ENCODE data around the gene ST8SIA1.

ST8SIA1 gene

DNA sequence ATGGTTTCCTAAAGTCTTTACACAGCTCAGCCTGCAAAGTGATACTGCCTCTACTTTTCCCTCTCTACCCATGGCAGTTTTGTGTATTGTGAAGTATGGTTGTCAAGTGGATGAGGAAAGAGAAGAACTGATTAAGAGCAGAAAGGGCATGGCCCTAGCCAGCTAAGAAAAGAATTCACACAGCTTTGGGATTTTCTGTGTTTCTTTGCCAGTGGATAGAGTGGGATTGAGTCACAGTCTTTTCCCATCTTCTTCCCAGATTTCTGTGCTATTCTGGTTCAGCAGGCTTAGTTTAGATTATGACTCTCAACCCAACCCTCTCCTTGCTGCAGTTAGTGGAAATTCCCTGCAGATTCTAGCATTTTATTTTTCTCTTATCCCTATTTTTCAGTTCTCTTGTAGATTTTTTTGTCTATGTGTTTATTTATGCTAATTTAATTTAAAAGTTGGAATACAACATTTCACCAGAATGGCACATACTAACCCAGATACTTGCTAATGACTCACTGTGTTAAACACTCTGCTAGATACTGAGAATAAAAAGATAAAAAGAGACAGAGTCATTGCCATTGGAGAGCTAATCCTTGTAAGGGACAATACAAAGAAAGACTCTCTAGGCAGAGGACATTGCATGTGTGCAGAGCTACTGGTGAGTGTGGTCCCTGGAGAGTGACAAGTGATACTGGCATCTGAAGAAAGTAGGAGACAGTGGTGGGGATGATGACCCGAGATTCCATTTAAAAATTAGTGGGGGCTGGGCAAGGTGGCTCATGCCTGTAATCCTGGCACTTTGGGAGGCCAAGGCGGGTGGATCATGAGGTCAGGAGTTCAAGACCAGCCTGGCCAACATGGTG lies 106.3 kb downstream of the ST8SIA1 start:
- Mint-ChIP-seq H3K9me3 (no peaks in the 10 kb centered on the region), H3K4me3 (no peak overlapping the region), H3K36me3 (no peaks in the 10 kb centered on the region), H3K27ac (no peak overlapping the region), H3K27me3 (no peaks in the 10 kb centered on the region), H3K4me1 (no peaks in the 10 kb centered on the region)
- DNase-seq, result no peak
- CTCF ChIA-PET, result no interaction called here

DNA sequence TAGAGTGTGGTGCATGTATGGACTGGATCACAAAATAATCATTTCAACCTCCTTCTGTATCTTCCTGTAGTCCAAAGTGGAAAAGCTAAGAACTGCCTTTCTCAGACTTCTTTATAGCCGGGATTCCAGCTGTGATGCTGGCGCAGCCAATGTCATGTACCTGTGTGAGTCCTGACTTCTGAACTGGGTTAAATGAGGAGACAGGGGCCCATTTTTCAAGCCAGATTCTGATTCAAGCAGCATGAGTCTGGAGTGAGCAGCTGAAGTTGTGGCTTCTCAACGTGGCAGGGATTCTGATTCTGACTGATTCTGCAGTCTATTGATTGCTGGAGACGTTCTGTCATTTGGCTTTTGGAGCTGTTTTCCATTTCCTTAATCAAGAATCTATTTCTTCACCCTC lies 111.2 kb downstream of the ST8SIA1 start:
- no peaks in the 10 kb centered on the region for H3K27me3 Mint-ChIP-seq
- H3K36me3 Mint-ChIP-seq, result no peaks in the 10 kb centered on the region
- H3K4me3 Mint-ChIP-seq, result no peak overlapping the region
- no peak overlapping the region for H3K27ac Mint-ChIP-seq
- CTCF ChIA-PET, result no interaction called here
- no peak for DNase-seq
- no peaks in the 10 kb centered on the region for H3K9me3 Mint-ChIP-seq
- H3K4me1 Mint-ChIP-seq, result no peaks in the 10 kb centered on the region

DNA sequence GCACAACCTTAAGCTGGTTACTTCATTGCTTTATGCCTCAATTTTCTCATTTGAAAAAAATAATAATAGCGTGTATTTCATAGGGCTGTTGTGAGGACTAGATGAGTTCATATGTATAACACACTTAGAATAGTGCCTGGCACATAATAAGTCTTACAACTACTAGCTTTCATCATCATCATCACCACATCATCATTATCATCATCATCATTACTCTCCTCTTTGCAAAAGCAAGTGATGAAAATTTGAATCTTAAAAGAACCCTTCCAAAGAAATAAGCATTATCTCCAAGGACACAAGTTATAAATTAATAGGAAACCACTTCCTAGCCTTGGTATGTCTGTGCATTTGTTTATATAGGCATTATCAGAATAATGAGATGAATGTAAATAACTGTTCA lies 117.0 kb downstream of the ST8SIA1 start:
- Mint-ChIP-seq H3K4me1 (no peaks in the 10 kb centered on the region), H3K9me3 (no peaks in the 10 kb centered on the region), H3K27ac (no peak overlapping the region), H3K27me3 (no peaks in the 10 kb centered on the region), H3K4me3 (no peak overlapping the region), H3K36me3 (no peaks in the 10 kb centered on the region)
- CTCF ChIA-PET, result no interaction called here
- no peak for DNase-seq

DNA sequence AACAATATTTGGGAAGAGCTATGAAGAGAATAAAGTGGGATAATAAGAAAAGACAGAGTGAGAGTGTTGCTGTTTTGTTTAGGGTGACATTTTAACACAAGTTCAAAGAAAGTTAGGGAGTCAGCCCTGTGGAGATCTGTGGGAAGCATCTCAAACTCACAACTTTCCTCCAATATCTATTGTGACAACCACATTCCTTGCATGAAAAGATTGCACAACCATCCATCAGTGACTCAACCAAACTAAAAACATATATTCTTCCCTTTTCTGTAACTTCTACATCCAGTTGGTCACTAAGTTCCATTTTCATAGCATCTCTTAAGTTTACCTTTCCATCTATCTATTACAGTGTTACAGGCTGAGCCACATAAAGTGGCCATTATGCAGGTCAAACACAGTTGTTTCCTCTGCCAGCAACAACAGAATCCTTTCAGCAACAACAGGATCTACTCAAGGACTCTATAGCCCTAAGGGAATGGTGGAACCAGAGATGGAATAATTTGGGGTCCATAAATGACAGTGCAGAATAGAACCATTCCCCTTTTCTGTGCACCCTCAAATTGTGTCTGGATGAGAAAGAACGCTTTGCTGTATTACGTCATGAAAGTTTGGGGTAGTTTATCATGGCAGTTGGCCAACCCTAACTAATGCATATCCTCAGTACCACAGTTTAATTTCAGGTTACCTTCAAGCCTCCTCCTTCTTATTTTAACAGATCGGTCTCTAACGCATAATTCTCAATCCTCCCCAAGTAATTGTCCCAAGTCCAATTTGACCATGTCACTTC lies 118.8 kb downstream of the ST8SIA1 start:
- H3K36me3 Mint-ChIP-seq, result no peaks in the 10 kb centered on the region
- H3K9me3 Mint-ChIP-seq, result no peaks in the 10 kb centered on the region
- no peak overlapping the region for H3K4me3 Mint-ChIP-seq
- H3K27me3 Mint-ChIP-seq, result no peaks in the 10 kb centered on the region
- CTCF ChIA-PET, result no interaction called here
- H3K27ac Mint-ChIP-seq, result no peak overlapping the region
- H3K4me1 Mint-ChIP-seq, result no peaks in the 10 kb centered on the region
- DNase-seq, result no peak

DNA sequence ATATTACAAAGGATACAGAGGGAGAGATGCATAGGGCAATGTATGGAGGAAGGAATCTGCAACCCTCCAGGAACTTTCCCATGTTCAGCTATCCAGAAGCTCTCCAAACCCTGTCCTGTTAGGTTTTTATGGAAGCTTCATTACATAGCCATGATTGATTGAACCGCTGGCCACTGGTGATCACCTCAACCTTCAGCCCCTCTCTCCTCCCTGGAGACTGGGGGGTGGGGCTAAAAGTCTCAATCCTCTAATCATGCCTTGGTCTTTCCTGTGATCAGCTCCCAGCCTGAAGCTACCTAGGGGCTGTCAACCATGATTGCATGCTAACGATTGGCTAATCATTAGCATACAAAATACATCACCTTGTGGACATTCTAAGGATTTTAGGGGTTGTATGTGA lies 123.4 kb downstream of the ST8SIA1 start:
- DNase-seq, result no peak
- H3K4me1 Mint-ChIP-seq, result no peaks in the 10 kb centered on the region
- no peaks in the 10 kb centered on the region for H3K9me3 Mint-ChIP-seq
- no peak overlapping the region for H3K27ac Mint-ChIP-seq
- no peaks in the 10 kb centered on the region for H3K27me3 Mint-ChIP-seq
- CTCF ChIA-PET, result interaction anchor here (0.6 kb wide), 1 partner anchor 309 kb away, joined by 3 read pairs; no protein-coding TSS in a partner anchor
- no peak overlapping the region for H3K4me3 Mint-ChIP-seq
- H3K36me3 Mint-ChIP-seq, result no peaks in the 10 kb centered on the region

DNA sequence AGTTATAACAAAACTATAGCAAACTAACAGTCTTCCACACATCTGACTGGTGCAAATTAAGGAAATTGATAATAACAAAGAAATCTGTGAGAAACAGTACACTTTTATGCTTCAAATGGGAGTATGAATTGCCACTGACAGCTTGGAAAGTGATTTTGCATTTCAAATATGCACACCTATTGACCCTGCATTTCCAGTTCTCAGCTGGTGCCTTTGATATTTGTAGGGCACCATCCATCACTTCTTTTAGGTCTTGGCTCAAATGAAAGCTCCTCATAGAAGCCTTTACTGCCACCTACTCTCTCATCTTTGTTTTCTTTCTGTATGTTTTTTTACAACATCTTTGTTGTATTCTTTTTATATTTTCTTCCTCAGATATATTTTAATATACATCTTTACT lies 125.1 kb downstream of the ST8SIA1 start:
- H3K27ac Mint-ChIP-seq, result no peak overlapping the region
- H3K27me3 Mint-ChIP-seq, result no peaks in the 10 kb centered on the region
- no peaks in the 10 kb centered on the region for H3K36me3 Mint-ChIP-seq
- no peak for DNase-seq
- H3K4me1 Mint-ChIP-seq, result no peaks in the 10 kb centered on the region
- CTCF ChIA-PET, result no interaction called here
- no peaks in the 10 kb centered on the region for H3K9me3 Mint-ChIP-seq
- H3K4me3 Mint-ChIP-seq, result no peak overlapping the region

DNA sequence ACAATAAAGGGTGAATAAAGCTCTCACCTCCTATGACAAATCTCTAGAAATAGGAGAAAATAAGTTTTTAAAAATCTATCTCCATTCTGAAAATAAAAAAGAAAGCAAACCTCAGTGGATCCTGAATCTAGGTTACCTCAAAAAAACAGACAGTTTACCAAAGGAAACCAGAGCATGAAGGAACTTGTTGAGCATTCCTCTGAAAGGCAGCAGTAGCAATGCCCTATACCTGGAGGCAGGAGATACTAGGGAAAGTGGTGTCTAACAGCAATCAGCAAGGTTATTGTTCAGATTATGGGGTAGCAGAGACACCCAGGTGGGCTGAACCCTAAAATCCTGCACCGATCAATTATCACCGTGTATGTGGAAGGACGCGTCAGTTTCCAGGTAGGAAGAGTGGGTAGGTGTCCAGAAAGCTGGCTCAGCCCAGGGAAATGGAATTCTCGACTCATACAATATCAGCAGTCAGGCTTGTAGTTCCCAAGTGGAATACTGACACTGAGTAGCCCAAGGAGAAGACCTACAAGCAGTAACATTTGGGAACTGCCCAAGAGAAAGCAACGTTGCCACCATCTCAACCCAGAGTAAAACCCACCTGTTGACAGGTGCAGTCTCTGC lies 128.3 kb downstream of the ST8SIA1 start:
- Mint-ChIP-seq H3K36me3 (no peaks in the 10 kb centered on the region), H3K27me3 (no peaks in the 10 kb centered on the region), H3K4me1 (no peaks in the 10 kb centered on the region), H3K9me3 (no peaks in the 10 kb centered on the region), H3K27ac (no peak overlapping the region), H3K4me3 (no peak overlapping the region)
- no peak for DNase-seq
- CTCF ChIA-PET, result no interaction called here

DNA sequence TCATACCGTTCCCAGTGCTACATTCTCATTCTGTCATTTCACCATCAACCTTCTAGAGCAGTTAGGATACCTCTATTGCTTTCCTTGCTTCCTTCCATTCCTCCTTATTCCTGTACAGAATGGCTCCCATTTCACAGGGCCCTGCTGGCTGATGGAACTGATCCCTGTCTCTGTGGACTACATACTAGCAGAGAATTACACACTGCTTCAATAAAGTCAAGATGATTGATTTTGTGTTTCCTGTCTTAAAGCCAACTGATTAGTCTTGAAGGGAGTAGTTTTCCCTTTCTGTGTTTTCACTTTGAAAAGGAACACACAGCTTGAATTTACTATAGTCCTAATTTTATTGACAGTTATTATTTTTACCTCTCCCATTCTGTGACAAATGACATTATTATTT lies 130.1 kb downstream of the ST8SIA1 start:
- CTCF ChIA-PET, result interaction anchor here (1.2 kb wide), 1 partner anchor 52 kb away, joined by 3 read pairs; no protein-coding TSS in a partner anchor
- DNase-seq, result no peak
- Mint-ChIP-seq H3K36me3 (no peaks in the 10 kb centered on the region), H3K4me3 (no peak overlapping the region), H3K27me3 (no peaks in the 10 kb centered on the region), H3K27ac (no peak overlapping the region), H3K9me3 (no peaks in the 10 kb centered on the region), H3K4me1 (no peaks in the 10 kb centered on the region)

DNA sequence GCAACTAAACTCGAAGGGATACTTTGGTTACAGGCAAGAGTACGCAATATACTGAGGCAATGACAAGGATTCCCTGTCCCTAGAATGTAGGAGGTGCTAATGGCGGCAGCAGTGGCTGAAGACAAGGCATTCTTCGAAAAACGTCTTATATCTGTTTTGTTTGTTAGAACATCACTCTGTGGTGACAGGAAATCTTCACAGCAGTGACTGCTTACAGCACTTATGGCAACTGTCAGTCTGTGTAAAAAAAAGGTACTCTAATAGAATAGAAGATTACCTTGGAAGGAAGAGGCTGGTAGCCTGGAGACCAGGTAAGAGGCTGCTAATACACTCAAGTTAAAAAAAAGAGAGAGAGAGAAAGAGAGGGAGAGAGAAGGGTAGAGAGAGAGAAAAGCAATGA lies 131.7 kb downstream of the ST8SIA1 start:
- no peak for DNase-seq
- CTCF ChIA-PET, result no interaction called here
- H3K4me3 Mint-ChIP-seq, result no peak overlapping the region
- no peaks in the 10 kb centered on the region for H3K36me3 Mint-ChIP-seq
- no peaks in the 10 kb centered on the region for H3K4me1 Mint-ChIP-seq
- no peaks in the 10 kb centered on the region for H3K9me3 Mint-ChIP-seq
- H3K27ac Mint-ChIP-seq, result no peak overlapping the region
- H3K27me3 Mint-ChIP-seq, result no peaks in the 10 kb centered on the region

DNA sequence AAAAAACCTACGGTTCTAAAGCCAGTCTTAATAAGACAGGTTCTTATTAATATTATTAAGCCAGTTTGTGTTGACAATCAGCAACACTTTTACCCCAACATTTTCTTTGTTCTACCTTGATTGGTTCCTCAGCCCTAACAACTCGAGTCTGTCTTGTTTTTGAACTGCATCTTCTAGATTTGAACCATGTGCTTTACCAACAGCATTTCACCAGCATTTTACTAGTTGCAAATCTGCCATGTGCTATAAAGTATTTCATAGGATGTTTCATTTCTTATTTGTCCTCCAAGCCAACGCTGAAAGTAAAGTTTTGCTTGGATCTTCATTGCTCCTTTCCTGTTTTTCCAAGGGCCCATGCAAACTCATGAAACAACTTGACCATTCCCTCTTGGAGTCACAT lies 133.4 kb downstream of the ST8SIA1 start:
- Mint-ChIP-seq H3K27me3 (no peaks in the 10 kb centered on the region), H3K36me3 (no peaks in the 10 kb centered on the region), H3K4me3 (no peak overlapping the region), H3K4me1 (no peaks in the 10 kb centered on the region), H3K27ac (no peak overlapping the region), H3K9me3 (no peaks in the 10 kb centered on the region)
- CTCF ChIA-PET, result no interaction called here
- DNase-seq, result no peak

DNA sequence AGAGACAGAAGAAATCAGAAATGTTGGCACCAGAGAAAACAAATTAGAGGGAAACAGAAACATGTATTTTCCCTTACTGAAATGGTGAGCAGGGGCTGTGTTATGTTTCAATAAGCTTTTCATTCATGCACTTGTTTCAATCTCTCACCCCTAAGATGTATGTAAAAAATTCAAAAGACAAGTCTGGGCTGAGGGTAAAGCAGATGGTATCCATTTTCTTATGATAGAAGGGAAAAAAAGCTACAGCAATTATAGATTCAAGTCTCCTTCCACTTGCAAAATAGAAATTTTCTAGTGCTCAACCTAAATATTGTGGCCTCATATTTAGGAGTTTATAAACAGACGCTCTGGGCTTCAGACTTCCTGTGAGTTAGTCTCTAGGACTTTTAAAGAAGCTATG lies 138.3 kb downstream of the ST8SIA1 start:
- no peaks in the 10 kb centered on the region for H3K9me3 Mint-ChIP-seq
- H3K4me1 Mint-ChIP-seq, result no peaks in the 10 kb centered on the region
- no peak for DNase-seq
- H3K36me3 Mint-ChIP-seq, result no peaks in the 10 kb centered on the region
- no peak overlapping the region for H3K4me3 Mint-ChIP-seq
- CTCF ChIA-PET, result no interaction called here
- H3K27me3 Mint-ChIP-seq, result no peaks in the 10 kb centered on the region
- no peak overlapping the region for H3K27ac Mint-ChIP-seq

DNA sequence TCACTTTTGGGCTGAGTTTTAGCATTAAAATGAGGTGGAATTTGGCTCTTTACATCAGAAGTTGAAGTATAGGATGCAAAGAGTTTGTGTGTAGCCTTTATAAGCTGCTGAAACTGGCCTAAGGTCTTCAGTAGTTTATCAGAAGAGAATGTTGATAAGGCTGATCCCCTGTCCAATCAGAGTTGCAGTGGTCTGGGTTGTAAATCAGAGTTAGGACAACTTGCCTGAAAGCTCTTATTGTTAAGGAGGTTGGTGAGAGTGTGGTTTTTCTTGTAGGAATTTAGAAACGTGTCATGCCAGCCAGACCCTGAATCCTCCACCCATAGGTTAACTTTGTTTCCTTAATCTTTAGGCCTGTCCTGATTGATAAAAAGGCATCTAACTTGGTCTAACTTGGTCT lies 143.5 kb downstream of the ST8SIA1 start:
- Mint-ChIP-seq H3K4me1 (no peaks in the 10 kb centered on the region), H3K4me3 (no peak overlapping the region), H3K9me3 (no peaks in the 10 kb centered on the region), H3K27ac (no peak overlapping the region), H3K36me3 (no peaks in the 10 kb centered on the region), H3K27me3 (no peaks in the 10 kb centered on the region)
- CTCF ChIA-PET, result no interaction called here
- DNase-seq, result no peak

DNA sequence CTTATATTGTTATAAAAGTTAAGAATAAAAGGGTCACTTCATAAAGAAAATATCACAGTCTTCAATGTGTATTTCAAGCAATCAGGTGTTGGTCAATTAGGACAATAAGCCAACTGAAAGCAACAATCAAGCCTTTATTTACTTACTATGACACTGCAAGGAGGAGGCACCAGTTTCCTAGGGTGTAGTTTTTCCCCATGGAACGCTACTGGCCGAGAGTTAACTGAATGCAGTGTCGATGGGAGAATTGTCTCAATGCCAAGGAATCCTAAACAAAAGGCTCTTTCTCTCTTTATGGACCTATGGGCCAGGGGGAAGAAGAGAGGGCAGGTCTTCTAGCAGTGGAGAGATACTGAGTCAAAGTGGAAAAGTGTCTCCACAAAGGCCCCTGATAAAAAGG lies 146.1 kb downstream of the ST8SIA1 start:
- no peak overlapping the region for H3K27ac Mint-ChIP-seq
- no peak for DNase-seq
- CTCF ChIA-PET, result no interaction called here
- H3K4me3 Mint-ChIP-seq, result no peak overlapping the region
- no peaks in the 10 kb centered on the region for H3K36me3 Mint-ChIP-seq
- H3K9me3 Mint-ChIP-seq, result no peaks in the 10 kb centered on the region
- H3K4me1 Mint-ChIP-seq, result no peaks in the 10 kb centered on the region
- H3K27me3 Mint-ChIP-seq, result peaks cover 3% of the 10 kb centered on the region

DNA sequence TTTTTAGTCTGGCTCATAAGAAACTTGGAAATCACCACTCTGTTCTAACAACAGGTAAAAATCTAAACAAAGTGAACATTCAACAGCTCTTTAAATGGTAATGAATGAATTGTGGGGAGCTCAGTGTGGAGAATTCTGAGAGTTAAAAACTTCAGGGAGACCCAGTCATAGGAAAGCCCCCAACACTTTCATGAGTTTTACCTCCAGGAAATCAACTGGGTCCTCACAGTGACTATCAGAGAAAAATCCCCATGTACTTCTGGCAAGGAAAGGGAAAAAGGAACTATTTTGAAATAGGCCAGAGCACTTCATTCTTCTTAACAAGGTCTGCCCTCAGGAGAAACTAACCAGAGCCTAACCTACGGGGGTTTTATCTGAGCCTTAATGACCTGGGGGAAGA lies 153.8 kb downstream of the ST8SIA1 start:
- Mint-ChIP-seq H3K9me3 (no peaks in the 10 kb centered on the region), H3K27ac (no peak overlapping the region), H3K36me3 (no peaks in the 10 kb centered on the region), H3K4me1 (no peaks in the 10 kb centered on the region), H3K27me3 (peaks cover 3% of the 10 kb centered on the region), H3K4me3 (no peak overlapping the region)
- DNase-seq, result no peak
- CTCF ChIA-PET, result no interaction called here

DNA sequence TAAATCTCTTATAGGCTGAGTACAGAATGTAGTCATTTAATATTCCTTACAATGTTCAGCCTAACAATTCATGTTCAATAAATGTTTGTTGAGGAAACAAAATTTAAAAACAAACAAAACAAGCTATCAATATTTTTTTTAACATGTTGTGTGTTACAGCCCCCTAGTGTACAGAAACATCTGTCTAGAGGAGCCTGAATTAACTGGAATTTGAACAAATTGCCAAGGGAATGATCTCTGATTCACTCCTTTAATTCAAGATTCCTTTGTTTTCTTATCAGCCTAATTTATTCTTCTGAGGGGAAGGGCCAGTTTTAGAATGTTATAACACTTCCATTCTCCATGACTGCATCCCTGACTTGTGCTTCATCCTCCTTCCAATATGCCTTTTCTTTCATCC lies 161.3 kb downstream of the ST8SIA1 start:
- H3K4me3 Mint-ChIP-seq, result no peak overlapping the region
- DNase-seq, result no peak
- H3K27ac Mint-ChIP-seq, result no peak overlapping the region
- no peaks in the 10 kb centered on the region for H3K9me3 Mint-ChIP-seq
- no peaks in the 10 kb centered on the region for H3K36me3 Mint-ChIP-seq
- H3K27me3 Mint-ChIP-seq, result peaks cover 4% of the 10 kb centered on the region
- CTCF ChIA-PET, result interaction anchor here (0.9 to 4.5 kb wide), 3 partner anchors 72 to 162 kb away, joined by 3 to 32 read pairs (median 3); no protein-coding TSS in a partner anchor
- H3K4me1 Mint-ChIP-seq, result peaks cover 5% of the 10 kb centered on the region

Measured in activated naive CD4-positive, alpha-beta T cell treated with anti-CD3 and anti-CD28 coated beads, Interleukin-2, amount 10 ng/mL, durations not matched to agents 7 days and 5 days (primary cell).